ENCODE results near the gene BIRC5.

- TF ChIP-seq POLR2AphosphoS5 (IDR thresholded peaks at IDR 0.05; ENCODE audit: low read depth, low read length) (no peak), SPI1 (IDR thresholded peaks at IDR 0.05; ENCODE audit: low read depth, low read length) (no peak), POLR2A (IDR thresholded peaks at IDR 0.05; ENCODE audit: low read depth, low read length) (no peak)
Observed at GRCh38 chr17:78224231-78225087, 10.4 kb downstream of the BIRC5 start.
